ENCODE measurements around the gene INPP5E.

The INPP5E gene

GRCh38 chr9:136389396-136389795 lies 50.2 kb downstream of the INPP5E start:
- DNase-seq (ENCODE audit: low read depth, low spot score) = no peak

DNA sequence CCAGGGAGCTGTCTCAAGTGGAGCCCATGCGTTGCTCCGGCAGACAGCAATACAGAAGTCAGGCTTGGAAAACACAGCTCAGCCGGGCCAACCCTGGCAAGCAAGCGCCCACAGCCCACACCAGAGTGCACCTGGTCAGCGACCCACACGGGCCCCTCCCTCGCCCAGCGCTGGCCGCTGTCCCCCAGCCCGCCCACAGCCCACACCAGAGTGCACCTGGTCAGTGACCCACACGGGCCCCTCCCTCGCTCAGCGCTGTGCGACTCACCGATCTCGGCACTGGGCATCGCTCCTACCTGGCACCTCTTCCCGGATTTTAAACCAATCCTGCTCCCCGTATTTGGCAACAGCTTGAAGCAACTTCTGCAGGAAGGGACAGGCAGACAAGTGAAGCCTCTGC lies 52.4 kb downstream of the INPP5E start:
- no peak for DNase-seq (ENCODE audit: low read depth, low spot score)

DNA sequence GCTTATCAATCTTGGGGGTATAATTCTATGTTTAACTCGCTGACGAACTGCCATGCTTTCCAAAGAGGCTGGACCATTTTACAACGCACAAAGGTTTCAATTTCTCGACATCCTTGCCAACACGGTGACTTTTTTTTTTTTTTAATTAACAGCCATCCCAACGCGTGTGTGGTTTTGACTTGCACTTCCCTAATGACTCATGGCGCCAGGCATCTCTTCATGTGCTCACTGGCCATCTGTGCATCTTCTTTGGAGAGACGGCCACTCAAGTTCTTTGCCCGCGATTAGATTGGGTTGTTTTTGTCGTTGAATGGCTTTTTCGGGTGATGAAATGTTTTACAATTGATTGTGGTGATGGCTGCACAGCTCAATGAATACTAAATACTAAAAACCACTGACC lies 53.6 kb downstream of the INPP5E start:
- DNase-seq (ENCODE audit: low read depth, low spot score) = no peak

- DNase-seq (ENCODE audit: low read depth, low spot score) = no peak
Observed at GRCh38 chr9:136385015-136385414, 54.6 kb downstream of the INPP5E start.

DNA sequence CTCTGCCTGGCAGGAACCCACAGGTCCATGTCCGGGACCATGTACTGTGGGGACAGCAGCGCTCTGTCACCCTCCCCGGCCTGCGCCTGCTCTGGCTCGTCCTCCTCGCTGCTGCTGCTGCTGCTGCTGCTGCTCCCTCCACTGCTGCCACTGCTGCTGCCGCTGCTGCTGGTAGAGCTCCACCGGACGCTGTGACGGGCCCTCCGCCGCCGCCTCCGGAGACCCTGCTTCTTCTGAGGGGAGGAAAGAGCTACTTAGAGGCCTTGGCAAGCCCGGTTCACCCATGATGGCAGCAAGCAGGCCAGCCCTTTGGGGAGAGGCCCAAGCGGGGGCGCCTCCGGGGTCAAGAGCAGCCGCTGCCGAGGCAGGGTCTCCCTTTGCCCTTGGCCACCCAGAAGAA lies 56.2 kb downstream of the INPP5E start:
- DNase-seq (ENCODE audit: low read depth, low spot score) = no peak

GRCh38 chr9:136381966-136382513 lies 57.6 kb downstream of the INPP5E start:
- no peak for DNase-seq (ENCODE audit: low read depth, low spot score)

- DNase-seq (ENCODE audit: low read depth, low spot score) = no peak
Observed at GRCh38 chr9:136381311-136381710, 58.3 kb downstream of the INPP5E start.

GRCh38 chr9:136380381-136380780 lies 59.3 kb downstream of the INPP5E start:
- DNase-seq (ENCODE audit: low read depth, low spot score) = no peak

DNA sequence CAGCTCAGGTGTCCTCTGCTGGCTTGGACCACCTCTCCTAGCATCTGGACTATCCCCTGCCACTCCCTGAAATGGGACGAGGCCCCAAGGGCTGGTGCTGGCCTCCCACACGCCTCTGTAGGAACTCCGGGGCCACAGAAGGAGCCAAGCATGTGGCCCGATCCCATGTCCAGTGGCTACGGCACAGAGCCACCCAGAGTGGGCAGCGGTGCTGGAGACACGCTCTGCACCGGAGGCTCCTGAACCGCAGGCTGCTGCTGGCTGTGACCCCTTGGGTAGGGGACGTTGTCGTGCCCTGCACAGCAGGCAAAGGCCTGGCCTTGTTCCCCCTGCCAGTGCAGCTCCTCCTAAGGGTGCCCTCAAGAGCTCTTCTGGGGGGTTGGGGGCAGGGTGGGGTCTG lies 59.8 kb downstream of the INPP5E start:
- no peak for DNase-seq (ENCODE audit: low read depth, low spot score)

DNA sequence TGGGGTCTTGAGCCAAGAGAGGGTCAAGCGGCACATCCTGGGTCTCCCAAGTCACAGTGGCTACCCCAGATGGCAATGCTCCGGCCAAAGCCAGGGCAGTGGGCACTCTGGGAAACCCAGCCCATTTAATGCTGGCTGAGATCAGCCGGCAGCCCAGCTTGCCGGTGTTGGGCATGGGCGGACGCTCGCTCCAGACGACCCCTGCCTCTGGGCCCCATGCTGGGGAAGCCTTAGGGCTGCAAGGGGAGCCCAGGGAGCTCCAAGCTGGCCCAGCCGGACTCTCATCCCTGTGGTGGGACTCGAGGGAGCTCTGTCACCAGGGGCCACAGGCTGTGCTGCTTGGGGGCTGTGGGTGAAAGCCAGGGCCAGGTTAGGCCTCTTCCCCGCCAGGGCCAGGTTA lies 60.2 kb downstream of the INPP5E start:
- no peak for DNase-seq (ENCODE audit: low read depth, low spot score)

DNA sequence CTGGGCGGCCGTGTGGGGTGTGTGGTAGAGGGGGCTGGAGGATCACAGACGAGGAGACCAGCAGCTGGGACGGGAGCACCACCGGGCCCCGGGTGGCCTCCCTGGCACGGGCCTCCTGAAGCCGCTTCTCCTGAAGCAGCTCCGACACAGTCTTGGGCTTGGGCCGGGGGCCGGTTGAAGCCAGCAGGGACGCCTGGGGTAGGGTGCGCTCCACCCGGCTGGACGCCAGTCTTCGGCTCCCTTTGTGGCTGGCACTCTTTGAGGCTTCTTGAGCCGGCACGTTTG lies 60.7 kb downstream of the INPP5E start:
- DNase-seq (ENCODE audit: low read depth, low spot score) = no peak

Measured in brain pericyte (primary cell).